Measurements from ENCODE around the gene UCK2.

Gene UCK2

DNA sequence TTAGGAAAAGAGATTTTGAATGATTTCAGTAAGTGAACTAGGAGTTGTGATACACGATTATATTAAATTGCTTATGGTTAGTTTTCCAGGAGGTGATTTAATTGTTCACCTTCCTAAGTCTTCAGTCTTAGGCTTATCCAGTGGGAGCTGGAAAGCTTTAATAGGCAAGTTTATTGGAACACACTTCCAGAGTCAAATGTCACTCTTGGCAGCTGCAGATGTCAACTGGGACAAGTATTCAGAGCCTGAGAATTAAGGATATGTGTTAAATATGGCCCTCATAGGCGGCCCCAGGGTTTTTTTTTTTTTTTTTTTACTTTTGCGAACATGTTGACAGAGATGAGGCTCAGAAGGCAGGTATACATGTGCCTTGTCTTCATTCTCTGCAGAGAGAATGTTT, 29.2 kb downstream of the UCK2 start:
- TF ChIP-seq, protein P1, sequence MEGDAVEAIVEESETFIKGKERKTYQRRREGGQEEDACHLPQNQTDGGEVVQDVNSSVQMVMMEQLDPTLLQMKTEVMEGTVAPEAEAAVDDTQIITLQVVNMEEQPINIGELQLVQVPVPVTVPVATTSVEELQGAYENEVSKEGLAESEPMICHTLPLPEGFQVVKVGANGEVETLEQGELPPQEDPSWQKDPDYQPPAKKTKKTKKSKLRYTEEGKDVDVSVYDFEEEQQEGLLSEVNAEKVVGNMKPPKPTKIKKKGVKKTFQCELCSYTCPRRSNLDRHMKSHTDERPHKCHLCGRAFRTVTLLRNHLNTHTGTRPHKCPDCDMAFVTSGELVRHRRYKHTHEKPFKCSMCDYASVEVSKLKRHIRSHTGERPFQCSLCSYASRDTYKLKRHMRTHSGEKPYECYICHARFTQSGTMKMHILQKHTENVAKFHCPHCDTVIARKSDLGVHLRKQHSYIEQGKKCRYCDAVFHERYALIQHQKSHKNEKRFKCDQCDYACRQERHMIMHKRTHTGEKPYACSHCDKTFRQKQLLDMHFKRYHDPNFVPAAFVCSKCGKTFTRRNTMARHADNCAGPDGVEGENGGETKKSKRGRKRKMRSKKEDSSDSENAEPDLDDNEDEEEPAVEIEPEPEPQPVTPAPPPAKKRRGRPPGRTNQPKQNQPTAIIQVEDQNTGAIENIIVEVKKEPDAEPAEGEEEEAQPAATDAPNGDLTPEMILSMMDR (IDR thresholded peaks at IDR 0.05), result no peak
- Histone ChIP-seq H3K4me3 (ENCODE audit: low read depth in 1 of 2, low read length in 1 of 2) (no peak overlapping the region), H3K4me1 (ENCODE audit: control insufficient read depth in 1 of 2, insufficient read depth in 1 of 2, low read depth in 1 of 2, low read length in 1 of 2) (peaks cover 30 to 39% of the 10 kb centered on the region in 2 experiments), H3K27ac (peak overlapping the region; percentile 58), H3K27me3 (no peaks in the 10 kb centered on the region), H3K9me3 (no peaks in the 10 kb centered on the region), H3K36me3 (no peaks in the 10 kb centered on the region)

DNA sequence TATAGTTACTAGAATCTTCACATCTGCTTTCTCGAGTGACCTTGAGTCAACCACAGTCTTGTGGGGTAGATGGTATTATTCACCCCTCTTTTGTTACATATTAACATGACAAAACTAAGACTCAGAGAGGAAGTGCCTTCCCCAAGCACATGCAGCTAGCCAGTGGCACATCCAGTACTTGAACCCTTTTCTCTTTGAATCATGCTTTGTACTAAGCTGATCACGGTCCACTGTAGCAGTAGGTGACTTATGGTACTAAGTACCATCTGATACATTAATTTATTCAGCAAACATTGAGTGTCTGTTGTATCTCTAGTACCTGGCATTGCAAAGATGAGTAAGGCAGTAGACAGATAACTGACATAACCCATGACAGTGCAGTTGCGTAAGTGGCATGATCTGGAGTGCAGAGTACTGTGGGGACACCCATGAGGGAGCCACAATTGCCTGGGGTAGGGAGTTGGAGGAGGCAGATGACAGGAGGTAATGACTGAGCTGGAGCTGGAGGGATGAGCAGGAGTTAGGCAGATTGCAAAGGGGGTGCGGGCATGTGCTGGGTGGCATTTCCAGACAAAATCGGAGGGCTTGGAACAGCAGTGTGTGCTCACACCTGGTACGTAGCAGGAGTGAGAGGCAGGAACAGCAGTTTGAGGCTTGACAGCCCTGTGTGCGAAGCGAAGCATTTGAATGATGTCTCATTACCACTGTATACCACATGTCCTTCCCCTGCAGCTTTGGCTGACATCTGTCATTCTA, 29.8 kb downstream of the UCK2 start:
- H3K4me3 ChIP-seq (ENCODE audit: low read depth in 1 of 2, low read length in 1 of 2), result no peak overlapping the region
- H3K27me3 ChIP-seq, result no peaks in the 10 kb centered on the region
- TF ChIP-seq, protein P1 (IDR thresholded peaks at IDR 0.05), result no peak
- H3K36me3 ChIP-seq, result no peaks in the 10 kb centered on the region
- peaks cover 32 to 41% of the 10 kb centered on the region in 2 experiments for H3K4me1 ChIP-seq (ENCODE audit: control insufficient read depth in 1 of 2, insufficient read depth in 1 of 2, low read depth in 1 of 2, low read length in 1 of 2)
- H3K27ac ChIP-seq, result peak overlapping the region; percentile 58
- no peaks in the 10 kb centered on the region for H3K9me3 ChIP-seq

DNA sequence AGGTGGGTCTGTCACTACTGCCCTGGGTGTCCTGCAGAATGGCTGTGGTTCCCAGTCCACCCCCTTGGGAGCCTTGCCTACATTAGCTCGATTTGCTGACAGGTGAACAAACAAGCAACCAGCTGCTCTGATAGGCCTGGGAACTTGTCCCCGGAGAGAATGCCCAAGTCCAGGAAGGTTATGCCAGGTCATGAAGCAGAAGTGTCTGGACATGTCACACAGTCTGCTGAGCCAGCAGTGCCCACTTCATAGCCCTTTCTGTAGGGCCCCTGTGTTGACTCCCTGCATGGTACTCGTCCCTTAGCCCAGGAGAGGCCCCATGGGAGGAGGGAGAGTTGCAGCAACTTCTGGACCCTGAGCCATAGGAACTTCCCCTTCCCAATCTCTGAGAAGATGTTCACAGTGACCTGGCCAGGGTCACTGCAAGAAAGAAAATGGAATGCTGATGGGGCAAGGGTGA, 31.0 kb downstream of the UCK2 start:
- H3K4me1 ChIP-seq (ENCODE audit: control insufficient read depth in 1 of 2, insufficient read depth in 1 of 2, low read depth in 1 of 2, low read length in 1 of 2), result peaks cover 39 to 47% of the 10 kb centered on the region in 2 experiments
- no peak overlapping the region for H3K27ac ChIP-seq
- no peak overlapping the region for H3K4me3 ChIP-seq (ENCODE audit: low read depth in 1 of 2, low read length in 1 of 2)
- H3K9me3 ChIP-seq, result no peaks in the 10 kb centered on the region
- TF ChIP-seq, protein P1 (IDR thresholded peaks at IDR 0.05), result no peak
- no peaks in the 10 kb centered on the region for H3K36me3 ChIP-seq
- no peaks in the 10 kb centered on the region for H3K27me3 ChIP-seq

DNA sequence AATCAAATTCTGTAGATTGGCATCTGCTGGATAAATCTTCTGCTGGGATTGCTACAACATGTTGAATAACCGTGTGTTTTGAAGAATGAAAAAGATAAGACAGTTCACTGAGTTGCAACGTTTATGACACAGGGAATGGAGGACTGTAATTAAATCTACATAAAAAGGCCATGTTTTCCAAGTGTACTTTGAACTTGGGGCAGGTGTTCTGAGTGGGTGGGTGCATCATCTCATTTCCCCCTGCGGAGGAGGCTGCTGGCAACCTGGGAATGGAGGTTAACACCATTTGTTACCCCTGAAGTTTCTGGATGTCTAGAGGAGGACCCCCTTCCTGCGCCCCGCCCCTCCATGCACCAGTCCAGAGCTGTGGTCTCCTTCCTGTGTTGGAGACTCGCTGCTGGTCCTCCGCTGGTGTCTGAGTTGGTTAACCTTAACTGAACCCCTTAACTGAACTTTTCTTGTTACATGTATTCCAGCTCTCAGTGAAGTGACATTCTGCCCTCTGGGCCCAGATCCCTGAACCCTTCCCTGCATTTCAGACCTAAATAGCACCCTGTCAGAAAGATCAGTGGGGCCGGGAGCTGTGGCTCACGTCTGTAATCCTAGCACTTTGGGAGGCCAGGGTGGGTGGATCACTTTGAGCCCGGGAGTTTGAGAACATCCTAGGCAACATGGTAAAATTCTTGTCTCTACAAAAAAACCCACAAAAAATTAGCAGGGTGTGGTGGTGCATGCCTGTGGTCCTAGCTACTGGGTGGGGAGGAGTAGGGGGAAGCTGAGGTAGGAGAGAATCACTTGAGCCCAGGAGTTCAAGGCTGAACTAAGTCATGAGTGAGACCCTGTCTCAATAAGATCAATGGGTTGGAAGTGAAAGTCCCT, 31.8 kb downstream of the UCK2 start:
- Histone ChIP-seq H3K36me3 (no peaks in the 10 kb centered on the region), H3K27me3 (no peaks in the 10 kb centered on the region), H3K27ac (no peak overlapping the region), H3K4me1 (ENCODE audit: control insufficient read depth in 1 of 2, insufficient read depth in 1 of 2, low read depth in 1 of 2, low read length in 1 of 2) (peaks cover 32 to 42% of the 10 kb centered on the region in 2 experiments), H3K9me3 (no peaks in the 10 kb centered on the region), H3K4me3 (ENCODE audit: low read depth in 1 of 2, low read length in 1 of 2) (no peak overlapping the region)
- TF ChIP-seq, protein P1 (IDR thresholded peaks at IDR 0.05), result no peak

DNA sequence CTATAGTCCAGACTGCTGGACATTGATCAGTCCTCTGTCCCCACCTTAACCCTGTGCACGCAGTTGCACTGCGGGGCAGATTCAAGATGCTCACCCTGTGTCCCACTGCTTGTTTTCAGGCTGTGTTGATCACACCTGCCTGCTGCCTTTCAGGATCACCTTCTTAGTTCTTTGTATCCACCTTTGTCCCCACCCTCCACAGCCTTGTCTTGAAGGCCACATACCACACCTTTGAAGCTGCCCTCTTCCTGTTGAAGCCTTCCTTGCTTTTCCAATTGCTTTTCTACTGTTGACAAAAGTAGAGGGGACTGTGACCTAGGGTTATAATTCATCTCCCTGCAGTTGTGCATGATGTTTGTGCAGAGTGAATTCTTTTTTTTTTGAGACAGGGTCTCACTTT, 32.7 kb downstream of the UCK2 start:
- H3K4me1 ChIP-seq (ENCODE audit: control insufficient read depth in 1 of 2, insufficient read depth in 1 of 2, low read depth in 1 of 2, low read length in 1 of 2), result peaks cover 24 to 34% of the 10 kb centered on the region in 2 experiments
- H3K27ac ChIP-seq, result no peak overlapping the region
- no peaks in the 10 kb centered on the region for H3K9me3 ChIP-seq
- no peaks in the 10 kb centered on the region for H3K36me3 ChIP-seq
- no peak overlapping the region for H3K4me3 ChIP-seq (ENCODE audit: low read depth in 1 of 2, low read length in 1 of 2)
- TF ChIP-seq, protein P1 (IDR thresholded peaks at IDR 0.05), result no peak
- no peaks in the 10 kb centered on the region for H3K27me3 ChIP-seq

Data from neutrophil (primary cell).